Putamen (tissue), 1 donor: ENCODE results near the gene POU2AF1.

ENCODE experiments used
- DNase-seq: peaks from one replicate; pipeline ENCODE4 v3.0.0-alpha.2; 2016; ENCODE audit warnings: low spot score

Gene POU2AF1

GRCh38 chr11:111319296-111319695, 59.8 kb downstream of the POU2AF1 start:
- no peak for DNase-seq

DNA sequence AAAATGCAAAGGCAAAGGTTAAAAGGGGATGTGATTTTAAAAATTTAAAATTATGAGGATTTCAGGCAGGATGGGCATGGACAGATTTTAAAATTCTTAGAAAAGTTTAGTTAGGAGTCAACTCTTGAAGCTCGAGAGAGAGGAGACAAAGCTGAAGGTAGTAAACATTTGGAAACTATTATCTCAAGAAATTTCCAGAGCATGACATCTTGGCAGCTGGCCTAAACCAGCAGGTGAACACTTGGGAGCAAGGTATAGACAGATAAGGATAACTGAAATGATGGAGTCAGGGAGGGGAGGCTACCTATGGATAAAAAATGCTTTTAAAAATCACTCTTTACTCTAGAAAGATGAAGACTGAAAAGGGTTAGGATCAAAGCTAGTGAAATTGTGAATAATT, 67.0 kb downstream of the POU2AF1 start:
- no peak for DNase-seq

DNA sequence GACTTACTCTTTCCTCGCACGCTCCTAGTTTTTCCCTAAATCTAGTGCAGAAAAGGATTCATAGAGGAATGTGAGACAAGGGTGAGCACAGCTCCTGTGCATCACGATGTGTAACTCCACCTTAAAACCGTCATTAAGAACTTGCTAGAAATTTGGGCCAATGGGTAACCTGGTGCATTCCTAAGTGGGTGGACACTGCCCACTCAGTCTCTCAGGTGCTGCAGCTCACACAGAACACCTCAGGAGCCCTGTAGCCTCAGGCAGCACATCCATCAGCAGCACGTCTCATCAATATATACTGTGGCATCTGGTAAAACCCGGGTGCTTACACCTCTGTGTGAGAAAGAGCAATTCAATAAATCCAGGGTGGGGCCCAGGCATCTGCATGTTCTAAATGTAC, 68.4 kb downstream of the POU2AF1 start:
- no peak for DNase-seq

GRCh38 chr11:111310088-111310487, 69.0 kb downstream of the POU2AF1 start:
- no peak for DNase-seq

GRCh38 chr11:111309215-111309915, 69.7 kb downstream of the POU2AF1 start:
- DNase-seq: no peak

DNA sequence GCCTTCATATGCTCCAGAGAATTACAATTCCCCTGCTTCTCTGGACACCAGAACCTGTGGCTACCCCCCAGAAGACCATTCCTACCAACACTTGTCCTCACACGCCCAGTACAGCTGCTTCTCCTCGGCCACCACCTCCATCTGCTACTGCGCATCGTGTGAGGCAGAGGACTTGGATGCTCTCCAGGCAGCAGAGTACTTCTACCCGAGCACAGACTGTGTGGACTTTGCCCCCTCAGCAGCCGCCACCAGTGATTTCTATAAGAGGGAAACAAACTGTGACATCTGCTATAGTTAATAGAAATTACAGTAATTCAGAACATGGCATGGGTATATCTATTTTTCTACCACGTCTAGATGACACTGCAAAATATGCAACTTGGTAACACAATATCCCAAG, 70.9 kb downstream of the POU2AF1 start:
- no peak for DNase-seq

DNA sequence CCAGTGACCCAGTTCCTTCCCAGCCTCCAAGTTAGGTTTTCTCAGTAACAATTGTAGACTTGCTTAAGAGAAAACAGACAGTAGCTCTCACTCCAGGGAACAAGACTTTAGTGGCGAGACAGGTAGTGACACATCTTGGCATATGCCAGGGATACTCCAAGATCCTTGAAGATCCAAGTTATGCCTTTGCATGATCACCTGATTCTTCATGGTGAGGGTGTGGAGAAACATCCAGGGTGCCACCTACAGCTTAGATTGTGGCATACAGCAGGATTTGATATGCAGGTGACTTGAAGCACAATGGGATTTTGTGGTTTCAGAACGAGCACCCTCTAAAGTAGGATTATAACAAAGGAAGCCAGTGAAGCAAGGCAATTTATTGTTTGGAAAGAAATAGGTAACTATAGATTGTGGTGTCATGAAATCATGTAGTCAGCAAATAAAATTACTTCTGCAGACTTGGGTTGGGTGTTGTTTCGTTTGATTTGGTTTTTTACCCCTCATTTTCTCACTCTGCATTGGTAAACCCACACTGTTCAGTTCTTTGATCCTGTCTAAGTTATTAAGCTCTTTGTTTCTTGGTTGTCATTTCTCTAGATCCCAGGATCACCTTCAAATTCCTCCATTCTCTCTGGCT, 71.5 kb downstream of the POU2AF1 start:
- DNase-seq: no peak

GRCh38 chr11:111306321-111306720, 72.8 kb downstream of the POU2AF1 start:
- DNase-seq: no peak

GRCh38 chr11:111305876-111306275, 73.2 kb downstream of the POU2AF1 start:
- DNase-seq: no peak

DNA sequence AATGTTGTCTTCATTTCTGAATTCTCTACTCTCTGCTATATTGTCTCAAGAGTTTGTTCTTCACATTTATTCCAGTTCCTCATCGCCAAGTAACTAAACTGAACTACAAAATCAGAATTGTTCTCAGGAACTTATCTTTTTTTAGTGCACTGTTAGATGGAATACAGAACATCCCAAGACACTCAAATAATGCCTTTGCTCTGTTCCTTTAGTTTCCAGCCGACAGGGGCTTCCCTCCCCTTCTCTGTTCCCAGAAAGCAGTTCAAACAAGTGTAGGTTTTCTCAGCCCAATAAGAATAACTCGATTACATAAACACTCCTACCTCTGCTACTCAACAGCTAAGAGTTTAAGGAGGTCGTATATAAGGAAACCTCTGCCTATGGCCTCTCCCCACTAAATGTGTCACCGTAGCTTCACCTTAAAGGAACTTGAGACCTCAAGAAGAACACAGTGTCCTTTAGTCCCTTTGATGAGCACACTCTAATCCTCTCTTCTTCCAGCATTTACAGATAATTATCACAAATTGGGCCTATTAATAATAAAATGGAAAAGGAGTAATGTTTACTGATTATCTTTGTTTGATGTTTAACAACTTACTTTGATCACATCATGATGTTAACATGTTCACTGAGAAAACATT, 73.8 kb downstream of the POU2AF1 start:
- no peak for DNase-seq

GRCh38 chr11:111303461-111303860, 75.6 kb downstream of the POU2AF1 start:
- no peak for DNase-seq

- no peak for DNase-seq
Measured at GRCh38 chr11:111302298-111302697, 76.8 kb downstream of the POU2AF1 start.
